CD4-positive, alpha-beta T cell treated with Interleukin-10 for 1 hour (primary cell): Measurements from ENCODE around the gene NSRP1.
"Not testable (repeated sequence)": the region's sequence is repeated elsewhere in the genome, so short reads cannot be mapped to it uniquely, and the experiment has no call there.

Experiments used
- DNase-seq: peaks from one replicate; pipeline ENCODE4 v3.0.0-alpha.2; 2020

Gene NSRP1

DNA sequence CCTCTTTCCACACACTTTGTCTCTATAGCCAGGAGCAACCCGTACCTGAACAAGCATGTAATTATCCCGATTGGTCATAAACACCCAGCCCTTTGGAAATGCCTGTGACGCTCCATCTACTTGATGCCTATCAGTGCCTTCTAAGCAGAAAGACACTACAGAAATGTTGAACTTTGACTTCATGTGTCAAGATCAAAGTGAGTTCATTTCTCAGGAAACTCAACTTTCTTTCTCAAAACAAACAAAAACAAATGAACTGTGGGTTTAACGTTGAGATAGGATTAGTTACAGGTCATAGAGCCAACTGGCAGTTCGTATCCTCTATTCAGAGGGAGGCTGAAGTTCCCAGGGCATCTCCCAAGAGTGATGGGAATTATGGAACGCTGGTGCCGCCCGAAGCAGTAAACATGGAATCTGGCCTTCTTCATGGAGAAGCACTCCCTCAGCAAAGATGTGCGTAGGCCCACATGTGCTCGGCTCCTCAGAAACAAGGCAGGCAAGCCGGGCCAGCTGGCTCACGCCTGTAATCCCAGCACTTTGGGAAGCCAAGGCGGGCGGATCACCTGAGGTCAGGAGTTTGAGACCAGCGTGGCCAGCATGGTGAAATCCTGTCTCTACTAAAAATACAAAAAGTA lies 109.4 kb downstream of the NSRP1 start:
- no peak for DNase-seq

DNA sequence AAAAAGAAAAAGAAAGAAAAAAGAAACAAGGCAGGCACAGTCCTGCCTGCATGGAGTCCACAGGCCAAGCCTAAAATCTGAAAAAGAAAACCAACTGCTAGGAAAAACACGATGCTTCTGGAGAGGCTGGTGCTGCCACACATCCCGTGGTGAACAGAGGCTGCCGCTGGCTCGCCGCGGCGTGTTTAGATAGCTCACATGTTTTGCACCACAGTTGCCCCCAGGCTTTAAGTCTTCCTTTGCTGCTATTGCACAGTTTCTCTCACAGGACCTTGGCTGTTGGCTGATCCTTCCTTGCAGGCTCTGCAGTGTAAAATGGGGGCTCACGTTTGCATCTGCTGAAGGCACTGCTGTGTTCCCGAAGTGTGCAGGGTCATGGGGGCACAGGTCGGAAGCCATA lies 110.3 kb downstream of the NSRP1 start:
- DNase-seq, result no peak

- DNase-seq, result no peak
These were observed 111.4 kb downstream of the NSRP1 start for GRCh38 chr17:30228011-30228410.

DNA sequence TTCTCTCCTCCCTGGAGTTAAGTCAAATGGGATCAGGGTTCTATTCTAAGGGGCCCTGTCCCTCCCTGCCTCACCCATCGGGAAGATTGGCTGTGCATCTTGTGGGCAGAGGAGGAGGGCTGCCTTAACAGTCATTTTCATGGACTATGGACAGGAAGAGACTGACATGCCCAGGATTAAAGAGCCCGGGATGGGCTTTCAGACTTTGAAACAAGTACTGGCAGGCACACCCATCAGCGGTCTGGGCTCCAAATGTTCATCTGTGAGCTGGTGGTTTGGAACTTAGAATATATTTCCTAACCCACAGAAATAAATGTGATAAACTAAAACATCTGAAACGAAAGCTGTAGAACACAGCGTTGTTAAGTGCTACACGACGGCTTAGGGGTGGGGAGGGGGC lies 112.4 kb downstream of the NSRP1 start:
- no peak for DNase-seq

- not testable (repeated sequence) for DNase-seq
These were observed 113.4 kb downstream of the NSRP1 start for GRCh38 chr17:30230009-30230408.

- DNase-seq, result no peak
These were observed 114.0 kb downstream of the NSRP1 start for GRCh38 chr17:30230596-30231125.

- no peak for DNase-seq
These were observed 115.6 kb downstream of the NSRP1 start for GRCh38 chr17:30232015-30232823.

DNA sequence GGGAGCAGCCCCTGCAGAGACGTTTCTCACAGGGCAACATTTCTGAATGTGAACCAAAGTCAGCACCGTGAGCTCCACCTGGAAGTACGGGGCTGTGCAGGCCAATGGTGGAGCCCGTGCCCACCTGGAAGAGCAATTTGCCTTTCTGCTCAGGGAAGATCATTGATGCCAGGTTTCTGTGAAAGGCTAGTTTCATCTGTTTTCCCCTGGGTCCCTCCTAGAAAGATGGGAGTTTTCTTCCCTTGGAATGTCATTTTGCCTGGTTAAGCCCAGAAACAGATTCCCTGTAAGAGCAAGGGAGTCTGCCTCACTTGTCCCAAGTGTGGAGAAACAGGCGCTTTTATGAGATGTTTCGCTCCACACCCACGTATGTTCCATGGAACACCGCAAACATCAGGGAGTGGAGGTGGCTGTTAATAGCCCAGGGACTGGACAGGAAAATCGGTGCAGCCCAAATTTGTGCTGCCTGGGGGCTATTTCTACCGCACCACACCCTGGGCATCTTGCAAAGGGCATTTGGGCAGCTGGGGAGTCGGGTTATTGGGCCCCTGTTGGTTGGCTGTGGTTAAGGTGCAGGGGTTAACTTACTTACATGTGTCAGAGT lies 116.3 kb downstream of the NSRP1 start:
- DNase-seq, result no peak

- no peak for DNase-seq
These were observed 117.7 kb downstream of the NSRP1 start for GRCh38 chr17:30234296-30234695.

DNA sequence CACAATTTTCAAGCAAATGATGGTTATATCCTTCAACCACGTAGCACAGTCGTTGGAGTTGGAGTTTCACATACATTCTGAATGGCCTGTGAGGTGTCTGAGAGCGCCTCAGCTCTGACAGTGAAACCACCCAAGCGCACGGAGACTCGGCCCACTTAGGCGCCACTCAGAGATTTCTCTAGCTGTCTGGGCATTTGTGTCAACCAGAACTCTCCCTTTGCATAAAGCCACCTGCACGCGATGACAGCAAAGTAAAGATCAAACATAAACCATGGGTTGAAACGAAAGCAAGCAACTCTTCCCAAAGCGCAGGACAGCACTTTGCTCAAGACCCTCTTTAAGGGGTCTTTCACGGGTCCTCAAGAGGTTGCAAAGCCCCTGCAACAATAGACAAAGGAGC lies 118.3 kb downstream of the NSRP1 start:
- no peak for DNase-seq

- no peak for DNase-seq
These were observed 119.0 kb downstream of the NSRP1 start, which contains the start of gene SLC6A4 for GRCh38 chr17:30235386-30236296. Gene SLC6A4, minus strand, starts transcription at chr17:30235697. Its CDS starts 13,739 bp downstream, at chr17:30221958.
